IMR-90 (cell line): Measurements from ENCODE around the gene LEO1. TPM values are rescaled to one million over a fixed set of nuclear protein-coding genes. Genes with fewer than 3 reads are reported as not detected.

Source experiments
- microRNA-seq, 2 experiments: library from miRNA; stranded (forward) in 1 of 2; unstranded in 1 of 2; fragments of 10-50 nt in 1 of 2; fragments of <30 nt in 1 of 2; gene quantifications in 1 of 2; microRNA quantifications in 1 of 2; one replicate each; pipeline versions ENCODE3 to v1.1.0; 2013 to 2020; ENCODE audit not compliant: insufficient read depth in 1 of 2, insufficient read length in 1 of 2, unreplicated experiment in 1 of 2
- polyA plus RNA-seq, 3 experiments: library from polyadenylated mRNA; depleted of rRNA; stranded (reverse); fragments of >200 nt; gene quantifications; 2 replicates each; pipeline ENCODE4 v1.2.3, GENCODE V29; 2012; ENCODE audit warnings: low replicate concordance in 1 of 3
- small RNA-seq, 5 experiments: library from RNA; depleted of rRNA; stranded (forward); fragments of <200 nt; gene quantifications; one replicate each; pipeline ENCODE3, GENCODE V24; 2012
- total RNA-seq: library from RNA; depleted of rRNA; stranded (reverse); fragments of >200 nt; gene quantifications from 2 replicates; pipeline ENCODE4 v1.2.3, GENCODE V29; 2012; rRNA removed

LEO1 gene
- total and polyA plus RNA-seq, 2 of the 4 experiments (the other 2 are of a cell fraction): 9.0 to 11.5 TPM

Small RNA genes within 50 kb of the gene (microRNA-seq; reads per million reads assigned to microRNA genes)
- not detected for gene RNU6-90P (ENCODE audit: insufficient read depth, insufficient read length)

Small RNA genes within 50 kb of the gene (small RNA-seq; reads per million reads assigned to genes)
- gene RNU6-90P: 0 reads per million in 5 experiments

Other genes with a start within 250 kb of the LEO1 start
- gene LYSMD2, start 234.1 kb downstream of the LEO1 start, total RNA-seq: 5.9 and 7.2 TPM in 2 replicates
- gene LYSMD2, start 234.1 kb downstream of the LEO1 start, polyA plus RNA-seq (2012; rRNA removed): 5.6 and 6.0 TPM in 2 replicates
- gene TMOD2, start 220.2 kb downstream of the LEO1 start, total RNA-seq: 5.4 and 6.9 TPM in 2 replicates
- gene TMOD2, start 220.2 kb downstream of the LEO1 start, polyA plus RNA-seq (2012; rRNA removed): 1.7 and 2.8 TPM in 2 replicates
- gene TMOD3, start 142.1 kb downstream of the LEO1 start, total RNA-seq: 22.0 and 51.1 TPM in 2 replicates
- 7.4 and 10.7 TPM in 2 replicates for gene TMOD3, start 142.1 kb downstream of the LEO1 start, polyA plus RNA-seq (2012; rRNA removed)
- gene MAPK6, start 47.4 kb upstream of the LEO1 start, total RNA-seq: 60.6 and 84.2 TPM in 2 replicates
- 17.9 and 22.6 TPM in 2 replicates for gene MAPK6, start 47.4 kb upstream of the LEO1 start, polyA plus RNA-seq (2012; rRNA removed)
- gene BCL2L10, start 141.0 kb upstream of the LEO1 start, total RNA-seq: not detected in 2 replicates
- not detected in 2 replicates for gene BCL2L10, start 141.0 kb upstream of the LEO1 start, polyA plus RNA-seq (2012; rRNA removed)
- gene GNB5, start 219.6 kb upstream of the LEO1 start, total RNA-seq: 33.2 and 33.9 TPM in 2 replicates
- 25.3 and 27.7 TPM in 2 replicates for gene GNB5, start 219.6 kb upstream of the LEO1 start, polyA plus RNA-seq (2012; rRNA removed)